Right lobe of liver (tissue), 4 donors: ENCODE data around the gene CLMP.

Experiments used
- CTCF ChIP-seq, 4 donors: fragments of 200-600 bp in 3 of 4; fragments of 450-650 bp in 1 of 4; IDR thresholded peaks; one replicate each; pipeline versions ENCODE4 v1.5.1 to v1.8.0; 2016 to 2022; ENCODE audit warnings: antibody characterized with exemption in 4 of 4, mild to moderate bottlenecking in 2 of 4
- POLR2A ChIP-seq: fragments of 450-650 bp; IDR thresholded peaks from one replicate; pipeline ENCODE4 v1.6.1; 2017; ENCODE audit warnings: antibody characterized with exemption, mild to moderate bottlenecking
- donor health status: DM: no; HTN: no; CAD: no.
- donor health status: DM: no; HTN: no; CAD: no.
- donor health status: DM: no; HTN: yes; CAD: no.

DNA sequence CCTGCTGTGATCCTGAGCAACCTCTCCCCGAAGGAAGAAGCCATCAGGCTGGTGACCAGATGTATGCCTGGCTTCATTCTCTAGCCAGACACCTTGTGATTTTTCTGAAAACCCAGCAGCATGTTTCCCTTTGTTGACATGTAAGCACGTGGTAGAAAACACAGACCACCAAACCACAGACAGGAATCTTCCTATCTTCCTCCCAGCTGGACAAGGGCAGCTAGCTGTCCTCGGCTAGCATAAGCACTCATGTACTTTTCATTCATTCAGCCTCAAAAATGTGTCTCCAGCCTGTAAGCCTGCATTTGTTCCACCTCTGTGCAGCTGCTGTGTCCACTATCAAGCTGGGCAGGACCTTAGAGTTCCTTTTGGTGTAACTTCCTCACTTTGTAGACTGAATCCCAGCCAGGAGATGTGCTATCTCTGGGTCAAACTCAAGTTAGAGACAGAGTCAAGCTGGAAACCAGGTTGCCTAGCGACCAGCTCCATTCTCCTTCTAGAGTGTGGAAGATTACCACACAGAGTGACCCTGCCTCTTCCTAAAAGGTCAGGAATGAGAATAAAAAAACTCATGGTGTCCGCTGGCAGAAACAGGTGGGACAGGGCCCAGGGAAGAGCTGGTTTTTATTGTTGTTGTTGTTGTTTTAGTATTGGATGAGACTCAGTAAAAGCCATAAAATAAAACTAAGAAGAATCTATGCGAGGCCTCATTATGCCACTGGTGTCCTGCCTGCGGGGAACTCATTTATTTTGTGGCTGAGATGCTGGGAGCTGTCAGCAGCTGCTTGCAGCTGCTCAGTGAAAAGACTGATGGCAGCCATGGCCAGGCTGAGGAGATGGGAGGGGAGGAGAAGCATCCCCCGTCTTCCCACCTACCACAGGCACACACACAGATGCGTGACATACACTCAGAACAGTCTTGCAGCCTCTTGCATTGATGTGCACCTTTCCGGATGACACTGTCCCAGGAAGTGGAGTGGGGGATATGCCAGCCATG lies 7.4 kb upstream of the CLMP start:
- no peak for TF ChIP-seq CTCF (IDR thresholded peaks at IDR 0.05)
- no peak for TF ChIP-seq POLR2A
